ENCODE data around the gene PRSS48. TPM values are rescaled to one million over a fixed set of nuclear protein-coding genes. Genes with fewer than 3 reads are reported as not detected.
"Not testable (repeated sequence)": the region's sequence is repeated elsewhere in the genome, so short reads cannot be mapped to it uniquely, and the experiment has no call there.

The PRSS48 gene
- total RNA-seq, 2 donors from 2014 or later, result not detected

DNA sequence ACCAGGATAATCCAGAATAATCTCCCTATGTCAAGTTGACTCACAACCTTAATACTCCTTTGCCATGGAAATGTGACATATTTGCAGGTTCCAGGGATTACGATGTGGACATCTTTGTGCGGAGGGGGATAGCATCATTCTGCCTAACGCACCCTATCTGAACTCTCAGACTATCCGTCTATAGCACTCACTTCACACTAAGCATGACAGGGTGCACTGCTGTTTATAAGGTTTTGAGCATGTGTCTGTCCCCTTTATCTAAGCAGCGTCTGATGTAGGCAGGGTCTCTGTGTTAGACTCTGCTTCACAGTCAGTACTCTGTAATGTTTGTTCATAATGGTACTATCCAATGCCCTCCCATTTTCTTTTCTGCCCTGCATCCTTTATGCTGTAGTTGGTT is 43.4 kb upstream of the PRSS48 start:
- H3K9me3 ChIP-seq, result no peaks in the 10 kb centered on the region
- H3K27ac ChIP-seq, result no peak overlapping the region
- TF ChIP-seq, protein P1, sequence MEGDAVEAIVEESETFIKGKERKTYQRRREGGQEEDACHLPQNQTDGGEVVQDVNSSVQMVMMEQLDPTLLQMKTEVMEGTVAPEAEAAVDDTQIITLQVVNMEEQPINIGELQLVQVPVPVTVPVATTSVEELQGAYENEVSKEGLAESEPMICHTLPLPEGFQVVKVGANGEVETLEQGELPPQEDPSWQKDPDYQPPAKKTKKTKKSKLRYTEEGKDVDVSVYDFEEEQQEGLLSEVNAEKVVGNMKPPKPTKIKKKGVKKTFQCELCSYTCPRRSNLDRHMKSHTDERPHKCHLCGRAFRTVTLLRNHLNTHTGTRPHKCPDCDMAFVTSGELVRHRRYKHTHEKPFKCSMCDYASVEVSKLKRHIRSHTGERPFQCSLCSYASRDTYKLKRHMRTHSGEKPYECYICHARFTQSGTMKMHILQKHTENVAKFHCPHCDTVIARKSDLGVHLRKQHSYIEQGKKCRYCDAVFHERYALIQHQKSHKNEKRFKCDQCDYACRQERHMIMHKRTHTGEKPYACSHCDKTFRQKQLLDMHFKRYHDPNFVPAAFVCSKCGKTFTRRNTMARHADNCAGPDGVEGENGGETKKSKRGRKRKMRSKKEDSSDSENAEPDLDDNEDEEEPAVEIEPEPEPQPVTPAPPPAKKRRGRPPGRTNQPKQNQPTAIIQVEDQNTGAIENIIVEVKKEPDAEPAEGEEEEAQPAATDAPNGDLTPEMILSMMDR (IDR thresholded peaks at IDR 0.05), result no peak
- no peaks in the 10 kb centered on the region for H3K36me3 ChIP-seq
- no peak overlapping the region for H3K4me3 ChIP-seq
- intact Hi-C loops (cut with DNase I), result no loop called here
- no peaks in the 10 kb centered on the region for H3K4me1 ChIP-seq
- no peaks in the 10 kb centered on the region for H3K27me3 ChIP-seq
- DNase-seq, result no peak
- peak overlapping the region in 1 of 2 donors; percentile 4 for H3K9ac ChIP-seq (ENCODE audit: low read depth in 2 of 2, low read length in 2 of 2)

- H3K36me3 ChIP-seq; intact Hi-C loops (cut with DNase I): not testable (repeated sequence)
Measured at GRCh38 chr4:151235373-151235772, 41.6 kb upstream of the PRSS48 start.

DNA sequence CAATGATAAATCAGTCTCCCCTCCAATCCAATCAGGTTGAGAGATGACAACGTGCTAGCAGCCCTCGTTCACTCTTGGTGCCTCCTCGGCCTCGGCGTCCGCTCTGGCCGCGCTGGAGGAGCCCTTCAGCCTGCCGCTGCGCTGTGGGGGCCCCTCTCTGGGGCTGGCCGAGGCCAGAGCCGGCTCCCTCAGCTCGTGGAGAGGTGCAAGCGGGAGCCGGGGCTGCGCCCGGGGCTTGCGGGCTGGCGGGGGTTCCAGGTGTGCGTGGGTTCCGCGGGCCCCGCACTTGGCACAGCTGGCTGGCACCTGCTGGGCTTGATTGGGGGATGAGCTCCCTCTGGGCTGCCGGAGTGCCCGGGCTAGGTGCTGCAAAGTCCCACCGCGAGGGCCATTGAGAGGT is 40.9 kb upstream of the PRSS48 start:
- Histone ChIP-seq H3K36me3 (no peaks in the 10 kb centered on the region), H3K27ac (no peak overlapping the region), H3K4me1 (no peaks in the 10 kb centered on the region), H3K9ac (ENCODE audit: low read depth in 2 of 2, low read length in 2 of 2) (no peak overlapping the region), H3K27me3 (no peaks in the 10 kb centered on the region), H3K4me3 (no peak overlapping the region), H3K9me3 (no peaks in the 10 kb centered on the region)
- TF ChIP-seq, protein P1 (IDR thresholded peaks at IDR 0.05), result no peak
- intact Hi-C loops (cut with DNase I), result no loop called here
- DNase-seq, result no peak

More at GRCh38 chr4:151235373-151235772, 41.6 kb upstream of the PRSS48 start:
- not testable (repeated sequence) for H3K9ac ChIP-seq (ENCODE audit: low read depth in 2 of 2, low read length in 2 of 2); H3K27me3 ChIP-seq; DNase-seq; H3K4me1 ChIP-seq; H3K4me3 ChIP-seq; H3K27ac ChIP-seq; H3K9me3 ChIP-seq

DNA sequence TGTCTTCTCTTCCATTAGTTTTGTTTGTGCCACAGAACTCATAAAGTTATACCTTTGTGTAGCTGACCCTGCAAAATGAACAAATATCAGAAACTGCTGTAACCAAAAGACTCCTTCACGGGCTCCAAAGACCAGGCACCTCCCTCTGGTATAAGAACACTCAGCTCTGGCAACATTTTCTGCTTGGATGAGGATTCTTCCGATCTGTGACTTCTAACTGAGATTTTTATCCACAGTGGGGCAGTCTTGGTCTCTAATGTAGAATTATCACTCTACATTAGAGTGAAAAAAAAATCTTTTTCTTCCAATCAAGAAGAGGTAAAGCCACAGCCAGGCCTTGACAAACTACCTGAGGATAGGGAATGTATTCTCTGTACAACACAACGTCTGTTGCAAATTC is 38.5 kb upstream of the PRSS48 start:
- no peak overlapping the region for H3K4me3 ChIP-seq
- H3K9me3 ChIP-seq, result no peaks in the 10 kb centered on the region
- H3K36me3 ChIP-seq, result no peaks in the 10 kb centered on the region
- intact Hi-C loops (cut with DNase I), result no loop called here
- no peak for DNase-seq
- TF ChIP-seq, protein P1 (IDR thresholded peaks at IDR 0.05), result no peak
- H3K9ac ChIP-seq (ENCODE audit: low read depth in 2 of 2, low read length in 2 of 2), result no peak overlapping the region
- H3K27me3 ChIP-seq, result no peaks in the 10 kb centered on the region
- no peaks in the 10 kb centered on the region for H3K4me1 ChIP-seq
- H3K27ac ChIP-seq, result no peak overlapping the region

GRCh38 chr4:151239608-151240007 is 37.4 kb upstream of the PRSS48 start:
- intact Hi-C loops (cut with DNase I), result no loop called here
- TF ChIP-seq, protein P1 (IDR thresholded peaks at IDR 0.05), result no peak

GRCh38 chr4:151242305-151242704 is 34.7 kb upstream of the PRSS48 start:
- Histone ChIP-seq H3K27ac (no peak overlapping the region), H3K9ac (ENCODE audit: low read depth in 2 of 2, low read length in 2 of 2) (no peak overlapping the region), H3K4me3 (no peak overlapping the region), H3K36me3 (no peaks in the 10 kb centered on the region), H3K9me3 (no peaks in the 10 kb centered on the region), H3K4me1 (no peaks in the 10 kb centered on the region), H3K27me3 (no peaks in the 10 kb centered on the region)
- TF ChIP-seq, protein P1 (IDR thresholded peaks at IDR 0.05), result no peak
- intact Hi-C loops (cut with DNase I), result no loop called here
- no peak for DNase-seq

More at GRCh38 chr4:151239608-151240007, 37.4 kb upstream of the PRSS48 start:
- no peak overlapping the region for H3K4me3 ChIP-seq
- no peaks in the 10 kb centered on the region for H3K27me3 ChIP-seq
- H3K9ac ChIP-seq (ENCODE audit: low read depth in 2 of 2, low read length in 2 of 2), result no peak overlapping the region
- no peak overlapping the region for H3K27ac ChIP-seq
- H3K9me3 ChIP-seq, result no peaks in the 10 kb centered on the region
- no peaks in the 10 kb centered on the region for H3K36me3 ChIP-seq
- no peak for DNase-seq
- no peaks in the 10 kb centered on the region for H3K4me1 ChIP-seq
